ENCODE results near the gene FAM53B. TPM values are rescaled to one million over a fixed set of nuclear protein-coding genes. Genes with fewer than 3 reads are reported as not detected.

Gene FAM53B
- polyA plus RNA-seq, 1 experiment = 3.9 TPM

DNA sequence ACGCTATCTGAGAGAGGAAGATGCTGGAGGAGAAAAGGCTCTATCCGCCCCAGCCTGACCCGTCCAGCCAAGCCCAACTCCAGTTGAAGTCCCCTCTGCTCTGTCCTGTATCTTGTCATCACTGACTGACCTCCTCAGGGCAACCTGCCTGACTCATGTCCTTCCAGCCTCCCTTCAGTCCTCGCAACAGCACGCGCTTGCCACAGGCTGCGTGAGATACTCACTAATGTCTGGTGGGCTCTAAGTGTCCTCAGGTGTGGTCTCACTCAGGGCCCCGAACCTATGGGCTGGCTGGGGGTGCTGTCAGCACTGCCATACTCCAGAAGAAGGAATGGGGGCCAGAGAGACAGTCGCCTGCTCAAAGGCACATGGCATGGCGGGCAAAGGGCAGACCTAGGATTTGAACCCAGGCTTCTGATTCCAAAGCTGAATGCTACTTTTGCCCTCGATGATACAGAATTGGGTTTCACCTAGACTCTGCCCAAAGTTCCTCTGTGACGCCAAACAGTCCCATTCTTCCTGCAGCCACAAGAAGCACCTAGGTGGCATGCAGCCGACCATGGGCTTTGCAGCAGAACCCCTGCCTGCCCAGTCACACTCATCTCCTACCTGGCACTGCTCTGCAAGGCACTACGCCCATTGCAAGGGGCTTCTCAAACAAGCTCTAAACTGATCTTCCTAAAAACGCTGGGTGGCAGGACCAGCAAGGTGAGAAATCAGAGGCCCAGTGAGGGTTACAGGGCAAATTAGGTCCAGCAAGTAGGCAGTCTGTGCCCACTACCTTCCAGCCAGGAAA, 8.5 kb downstream of the FAM53B start:
- no peak overlapping the region for H3K4me3 ChIP-seq (ENCODE audit: low read depth, low read length)
- CTCF ChIA-PET = interaction anchor here (1.5 to 2.1 kb wide), 2 partner anchors 11 to 16 kb away, joined by 4 read pairs; no protein-coding TSS in a partner anchor
- H3K36me3 ChIP-seq (ENCODE audit: control insufficient read depth, insufficient read depth, low read length) = peaks cover 1% of the 10 kb centered on the region
- H3K27me3 ChIP-seq (ENCODE audit: control insufficient read depth, insufficient read depth, low read length) = no peaks in the 10 kb centered on the region
- TF ChIP-seq, protein P1, sequence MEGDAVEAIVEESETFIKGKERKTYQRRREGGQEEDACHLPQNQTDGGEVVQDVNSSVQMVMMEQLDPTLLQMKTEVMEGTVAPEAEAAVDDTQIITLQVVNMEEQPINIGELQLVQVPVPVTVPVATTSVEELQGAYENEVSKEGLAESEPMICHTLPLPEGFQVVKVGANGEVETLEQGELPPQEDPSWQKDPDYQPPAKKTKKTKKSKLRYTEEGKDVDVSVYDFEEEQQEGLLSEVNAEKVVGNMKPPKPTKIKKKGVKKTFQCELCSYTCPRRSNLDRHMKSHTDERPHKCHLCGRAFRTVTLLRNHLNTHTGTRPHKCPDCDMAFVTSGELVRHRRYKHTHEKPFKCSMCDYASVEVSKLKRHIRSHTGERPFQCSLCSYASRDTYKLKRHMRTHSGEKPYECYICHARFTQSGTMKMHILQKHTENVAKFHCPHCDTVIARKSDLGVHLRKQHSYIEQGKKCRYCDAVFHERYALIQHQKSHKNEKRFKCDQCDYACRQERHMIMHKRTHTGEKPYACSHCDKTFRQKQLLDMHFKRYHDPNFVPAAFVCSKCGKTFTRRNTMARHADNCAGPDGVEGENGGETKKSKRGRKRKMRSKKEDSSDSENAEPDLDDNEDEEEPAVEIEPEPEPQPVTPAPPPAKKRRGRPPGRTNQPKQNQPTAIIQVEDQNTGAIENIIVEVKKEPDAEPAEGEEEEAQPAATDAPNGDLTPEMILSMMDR (IDR thresholded peaks at IDR 0.05; ENCODE audit: insufficient read depth, low read depth, low read length) = no peak
- no peak for DNase-seq (ENCODE audit: low read depth)
- POLR2A ChIA-PET = no interaction called here

DNA sequence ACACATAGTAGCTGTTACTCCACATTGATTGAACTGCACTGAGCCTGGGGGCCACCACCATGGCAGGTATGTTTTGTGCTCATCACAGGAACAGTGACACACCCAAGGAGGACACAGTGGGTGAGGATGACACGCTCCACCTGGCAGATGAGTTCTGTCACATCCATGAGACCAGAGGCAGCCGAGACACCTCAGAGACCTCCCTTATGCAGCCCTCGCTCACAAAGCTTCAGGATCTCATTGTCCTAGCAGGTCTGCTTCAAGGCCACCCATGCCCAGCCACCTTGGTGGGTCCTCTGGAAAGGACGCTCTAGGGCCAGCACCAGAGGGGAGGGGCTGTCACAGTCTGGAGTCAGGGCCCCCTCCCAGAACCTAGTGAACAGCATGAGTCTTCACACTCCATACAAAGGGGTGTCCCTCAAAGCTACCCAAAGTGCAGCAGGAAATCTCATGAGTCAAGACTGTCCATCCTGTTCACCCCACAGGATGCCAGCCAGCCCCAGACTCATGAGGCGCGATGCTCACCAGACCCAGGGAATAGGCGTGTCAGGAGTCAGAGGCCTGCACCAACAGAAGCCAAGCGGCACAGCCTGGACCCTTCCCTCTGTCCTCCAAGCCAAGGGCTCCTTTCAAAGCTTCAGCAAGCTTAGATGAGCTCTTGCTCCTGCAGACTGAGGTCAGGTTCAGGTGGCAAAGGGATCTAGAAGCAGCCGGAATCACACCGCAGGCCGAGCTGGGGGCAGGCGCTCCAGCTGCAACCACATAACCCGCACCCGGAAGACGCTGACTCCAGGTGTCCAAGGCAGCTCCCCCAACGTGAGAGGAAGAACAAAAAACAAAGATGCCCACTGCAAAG, 9.6 kb downstream of the FAM53B start:
- ChIA-PET POLR2A (no interaction called here), CTCF (interaction anchor here (1.5 to 2.1 kb wide), 2 partner anchors 12 to 15 kb away, joined by 4 read pairs; no protein-coding TSS in a partner anchor)
- DNase-seq (ENCODE audit: low read depth) = no peak
- Histone ChIP-seq H3K27me3 (ENCODE audit: control insufficient read depth, insufficient read depth, low read length) (no peaks in the 10 kb centered on the region), H3K36me3 (ENCODE audit: control insufficient read depth, insufficient read depth, low read length) (peaks cover 1% of the 10 kb centered on the region), H3K4me3 (ENCODE audit: low read depth, low read length) (no peak overlapping the region)
- TF ChIP-seq, protein P1 (IDR thresholded peaks at IDR 0.05; ENCODE audit: insufficient read depth, low read depth, low read length) = no peak

DNA sequence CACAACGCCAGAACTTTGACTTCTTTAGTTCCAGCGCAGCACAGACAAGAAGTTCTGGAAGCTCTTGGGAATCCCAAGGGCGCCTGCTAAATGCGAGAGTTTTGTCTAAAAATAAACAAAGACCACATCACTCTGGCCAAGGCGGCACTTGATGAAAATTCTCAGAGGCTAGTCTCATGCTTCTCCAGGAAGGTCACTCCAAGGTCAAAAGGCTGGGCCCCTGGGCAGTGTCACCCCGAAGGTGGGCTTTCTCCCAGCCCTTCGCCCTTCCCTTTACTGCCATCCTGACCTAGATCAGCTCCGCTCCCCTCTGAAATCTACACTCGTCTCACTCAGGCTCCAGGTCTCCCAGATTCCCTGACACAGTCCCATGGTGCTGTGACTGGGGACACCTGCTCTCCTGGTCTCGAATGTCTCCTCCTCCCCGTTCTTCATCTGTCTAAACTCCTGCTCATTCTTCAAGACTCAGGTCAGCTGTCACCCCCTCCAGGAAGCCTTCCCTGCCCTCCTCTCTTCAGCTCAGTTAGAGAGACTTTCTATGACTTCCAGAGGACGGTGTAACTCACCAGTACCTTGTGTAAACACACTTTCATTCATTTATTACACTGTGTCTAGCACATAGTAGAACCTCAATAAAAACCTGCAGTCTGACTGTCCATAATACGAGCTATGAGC, 10.5 kb downstream of the FAM53B start:
- DNase-seq (ENCODE audit: low read depth) = no peak
- Histone ChIP-seq H3K27me3 (ENCODE audit: control insufficient read depth, insufficient read depth, low read length) (no peaks in the 10 kb centered on the region), H3K4me3 (ENCODE audit: low read depth, low read length) (no peak overlapping the region), H3K36me3 (ENCODE audit: control insufficient read depth, insufficient read depth, low read length) (peaks cover 1% of the 10 kb centered on the region)
- ChIA-PET POLR2A (no interaction called here), CTCF (interaction anchor here (0.7 to 2.7 kb wide), 4 partner anchors 8 to 1113 kb away, joined by 3 to 15 read pairs (median 4); no protein-coding TSS in a partner anchor)
- TF ChIP-seq, protein P1 (IDR thresholded peaks at IDR 0.05; ENCODE audit: insufficient read depth, low read depth, low read length) = no peak

DNA sequence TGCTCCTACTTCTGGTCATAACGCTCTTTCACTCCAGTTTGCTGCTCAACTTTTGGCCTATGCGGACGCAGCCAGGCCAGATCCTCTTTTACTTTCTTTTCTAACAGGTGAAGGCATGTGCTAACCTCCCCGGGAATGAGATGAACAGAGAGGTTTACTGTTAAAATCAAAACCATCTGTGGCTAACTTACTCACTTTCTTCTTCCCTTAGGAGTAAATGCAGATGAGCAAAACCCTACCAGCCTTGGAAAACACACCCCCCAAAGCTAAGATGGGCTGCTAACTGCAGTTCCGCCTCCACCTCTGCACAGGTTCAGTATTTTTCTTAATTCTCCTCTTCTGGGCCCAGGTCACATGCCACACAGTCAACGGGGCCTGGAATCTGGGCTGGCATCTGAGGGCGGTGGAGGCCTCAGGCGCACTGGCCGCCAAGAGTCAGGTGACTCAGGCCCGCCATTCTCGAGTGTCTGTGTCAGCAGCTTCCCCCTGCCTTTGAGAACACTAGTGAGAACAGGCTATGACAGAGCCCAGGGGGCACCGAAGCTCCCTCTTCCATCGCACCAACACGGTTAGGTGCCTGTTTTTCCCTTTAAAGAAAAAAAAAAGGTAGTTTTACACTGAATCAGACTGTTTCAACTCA, 11.1 kb downstream of the FAM53B start:
- peaks cover 1% of the 10 kb centered on the region for H3K36me3 ChIP-seq (ENCODE audit: control insufficient read depth, insufficient read depth, low read length)
- POLR2A ChIA-PET = no interaction called here
- TF ChIP-seq, protein P1 (IDR thresholded peaks at IDR 0.05; ENCODE audit: insufficient read depth, low read depth, low read length) = no peak
- DNase-seq (ENCODE audit: low read depth) = no peak
- H3K27me3 ChIP-seq (ENCODE audit: control insufficient read depth, insufficient read depth, low read length) = no peaks in the 10 kb centered on the region
- CTCF ChIA-PET = interaction anchor here (0.7 to 2.7 kb wide), 2 partner anchors 8 to 1114 kb away, joined by 3 to 15 read pairs; no protein-coding TSS in a partner anchor
- H3K4me3 ChIP-seq (ENCODE audit: low read depth, low read length) = no peak overlapping the region

Data from BJ (cell line).